ENCODE results near the gene PRSS8.
A peak's percentile ranks its signal among the peaks of the same experiment; 100 is the strongest.

The PRSS8 gene

DNA sequence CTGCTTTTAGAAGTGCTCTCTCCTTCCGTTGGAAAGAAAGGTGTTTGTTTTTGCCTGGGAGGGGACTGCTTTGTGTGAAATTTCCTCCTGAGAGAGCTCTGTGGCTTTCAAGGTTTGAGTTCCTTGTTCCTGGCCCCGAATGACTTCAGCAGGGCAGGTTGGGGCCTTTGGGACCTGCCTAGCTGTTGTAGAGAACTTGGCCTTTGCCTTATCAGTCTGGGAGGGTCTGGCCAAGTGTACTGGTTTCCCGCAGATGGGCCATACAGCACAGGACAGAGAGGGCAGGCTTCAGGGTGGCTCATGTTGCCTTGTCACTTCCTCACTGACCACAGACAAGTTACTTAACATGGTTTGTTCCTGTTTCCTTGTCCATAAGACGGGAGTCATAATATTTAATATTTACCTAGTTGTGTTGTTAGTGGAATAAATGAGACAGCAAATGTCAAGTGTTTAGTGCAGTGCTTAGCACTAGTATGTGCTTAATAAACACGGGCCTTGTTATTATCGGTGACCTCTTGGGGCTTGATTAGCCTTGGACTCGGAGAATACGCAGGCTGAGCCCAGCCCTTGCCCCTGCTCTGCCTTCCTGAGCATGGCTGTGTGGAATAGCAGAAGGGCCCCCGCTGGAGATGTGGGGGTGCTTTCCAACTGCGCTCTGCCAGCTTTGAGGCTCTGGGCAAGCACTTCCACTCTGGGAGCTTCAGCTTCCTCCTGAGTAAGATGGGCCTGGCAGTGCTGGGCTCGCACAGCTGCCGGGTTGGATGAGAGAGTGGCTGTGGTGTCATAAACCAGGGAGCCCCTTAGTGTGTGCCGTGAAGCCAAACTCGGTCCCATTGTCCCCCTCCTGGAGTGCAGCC lies 6.6 kb downstream of the PRSS8 start:
- Histone ChIP-seq H4K20me1 (no peaks in the 10 kb centered on the region), H3K27ac (peak overlapping the region; percentile 94), H3K4me2 (peak overlapping the region; percentile 64), H3K4me3 (no peak overlapping the region), H3K4me1 (peaks cover 45% of the 10 kb centered on the region), H3K36me3 (peaks cover 80% of the 10 kb centered on the region), H3K27me3 (no peaks in the 10 kb centered on the region), H3K9me3 (no peaks in the 10 kb centered on the region), H3K9ac (peak overlapping the region; percentile 71)
- TF ChIP-seq Cebpa-rat (IDR thresholded peaks at IDR 0.05): no peak

DNA sequence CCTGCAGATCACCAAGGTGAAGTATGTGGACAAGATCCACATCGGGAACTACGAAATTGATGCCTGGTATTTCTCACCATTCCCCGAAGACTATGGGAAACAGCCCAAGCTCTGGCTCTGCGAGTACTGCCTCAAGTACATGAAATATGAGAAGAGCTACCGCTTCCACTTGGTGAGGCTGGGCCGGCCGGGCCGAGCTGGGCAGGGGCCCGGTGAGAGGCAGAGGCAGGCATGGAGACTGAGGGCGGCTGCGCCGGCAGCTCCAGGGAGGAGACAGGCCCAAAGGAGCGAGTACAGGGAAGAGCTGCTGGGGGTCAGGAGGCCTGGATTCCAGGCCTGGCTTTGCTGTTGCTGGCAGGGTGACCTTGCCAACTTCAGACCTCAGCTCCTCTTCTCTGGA lies 8.3 kb downstream of the PRSS8 start:
- H3K4me1 ChIP-seq: peaks cover 37% of the 10 kb centered on the region
- peak overlapping the region; percentile 64 for H3K4me2 ChIP-seq
- H3K27me3 ChIP-seq: no peaks in the 10 kb centered on the region
- H3K27ac ChIP-seq: peak overlapping the region; percentile 94
- no peak for TF ChIP-seq Cebpa-rat (IDR thresholded peaks at IDR 0.05)
- no peaks in the 10 kb centered on the region for H4K20me1 ChIP-seq
- H3K9me3 ChIP-seq: no peaks in the 10 kb centered on the region
- no peak overlapping the region for H3K4me3 ChIP-seq
- peak overlapping the region; percentile 71 for H3K9ac ChIP-seq
- peaks cover 85% of the 10 kb centered on the region for H3K36me3 ChIP-seq

DNA sequence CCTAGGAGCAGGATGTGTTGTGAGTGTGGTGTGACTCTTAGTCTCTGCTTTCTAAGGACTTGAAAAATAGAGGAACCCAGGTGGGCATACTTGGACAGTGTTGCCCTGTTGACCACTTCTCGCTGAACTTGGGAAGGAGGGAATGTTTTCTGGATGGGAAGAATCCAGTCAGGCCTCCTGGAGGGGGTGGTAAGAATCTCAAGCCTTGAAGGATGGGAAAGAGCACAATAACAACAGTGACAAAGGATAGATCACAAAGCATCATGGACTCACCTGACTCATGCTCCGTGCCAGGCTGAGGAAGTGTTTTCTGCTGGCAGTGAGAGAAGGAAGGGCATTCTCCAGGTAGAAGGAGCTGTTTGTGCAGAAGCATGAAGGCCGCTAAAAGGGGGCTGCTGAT lies 9.7 kb downstream of the PRSS8 start:
- peaks cover 37% of the 10 kb centered on the region for H3K4me1 ChIP-seq
- no peak overlapping the region for H3K4me2 ChIP-seq
- H4K20me1 ChIP-seq: no peaks in the 10 kb centered on the region
- no peak overlapping the region for H3K4me3 ChIP-seq
- H3K27me3 ChIP-seq: no peaks in the 10 kb centered on the region
- no peak for TF ChIP-seq Cebpa-rat (IDR thresholded peaks at IDR 0.05)
- peak overlapping the region; percentile 13; the same call in 1 of the 2 replicates for H3K9ac ChIP-seq
- H3K9me3 ChIP-seq: no peaks in the 10 kb centered on the region
- peaks cover 85% of the 10 kb centered on the region for H3K36me3 ChIP-seq
- peak overlapping the region; percentile 10; the same call in 1 of the 2 replicates for H3K27ac ChIP-seq

DNA sequence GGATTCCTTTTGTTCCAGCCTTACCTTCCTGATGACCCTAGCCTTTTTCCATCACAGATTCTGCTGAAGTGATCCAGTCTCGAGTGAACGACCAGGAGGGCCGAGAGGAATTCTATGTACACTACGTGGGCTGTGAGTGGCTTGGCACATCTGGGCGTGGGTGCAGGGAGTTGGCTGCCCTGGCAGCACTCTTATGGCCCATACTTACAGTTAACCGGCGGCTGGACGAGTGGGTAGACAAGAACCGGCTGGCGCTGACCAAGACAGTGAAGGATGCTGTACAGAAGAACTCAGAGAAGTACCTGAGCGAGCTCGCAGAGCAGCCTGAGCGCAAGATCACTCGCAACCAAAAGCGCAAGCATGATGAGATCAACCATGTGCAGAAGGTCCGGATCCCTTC lies 15.4 kb downstream of the PRSS8 start:
- H3K9ac ChIP-seq: no peak overlapping the region

DNA sequence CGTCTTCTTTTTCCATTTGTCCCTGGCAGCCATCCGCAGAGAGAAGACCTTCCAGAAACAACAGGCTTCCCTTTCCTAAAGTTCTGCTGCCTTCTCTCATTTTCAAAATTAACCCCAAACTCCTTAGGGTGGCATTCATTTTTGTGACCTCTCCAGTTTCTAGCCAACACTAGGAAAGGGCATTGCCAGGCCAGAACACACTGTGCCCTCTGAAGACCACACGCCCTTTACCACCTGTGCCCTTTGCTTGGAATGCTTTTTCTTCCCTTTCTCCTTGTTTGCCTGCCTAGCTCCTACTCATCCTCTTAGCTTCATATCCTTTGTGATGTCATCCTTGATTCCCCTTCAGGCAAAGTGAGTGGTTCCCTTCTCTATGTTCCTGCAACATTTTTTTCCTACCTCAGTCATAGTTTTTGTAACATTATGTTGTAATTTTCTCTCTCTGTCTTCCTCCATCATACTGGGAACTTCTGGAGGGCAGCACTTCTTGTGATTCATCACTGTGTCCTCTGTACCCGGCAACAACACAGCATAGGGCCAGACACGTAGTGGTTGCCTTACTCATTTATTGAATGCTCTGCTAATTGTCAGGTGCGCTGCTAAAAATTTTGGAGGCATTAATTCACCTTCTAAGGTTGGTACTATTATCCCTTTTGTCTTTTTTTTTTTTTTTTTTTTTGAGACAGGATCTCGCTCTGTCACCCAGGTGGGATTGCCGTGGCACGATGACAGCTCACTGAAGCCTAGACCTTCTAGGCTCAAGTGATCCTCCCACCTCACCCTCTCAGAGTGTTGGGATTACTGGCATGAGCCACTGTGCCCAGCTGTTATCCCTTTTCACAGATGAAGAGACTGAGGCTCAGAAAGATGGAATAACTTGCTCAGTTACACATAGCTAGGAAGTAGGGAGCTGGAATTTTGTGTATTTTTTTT lies 17.0 kb downstream of the PRSS8 start:
- no peak for TF ChIP-seq Cebpa-rat (IDR thresholded peaks at IDR 0.05)
- Histone ChIP-seq H3K4me2 (peak overlapping the region; percentile 99), H4K20me1 (peaks cover 20% of the 10 kb centered on the region), H3K9me3 (no peaks in the 10 kb centered on the region), H3K9ac (peak overlapping the region; percentile 81), H3K4me3 (peak overlapping the region; percentile 75), H3K36me3 (peaks cover 50% of the 10 kb centered on the region), H3K27ac (peak overlapping the region; percentile 67), H3K4me1 (peaks cover 34% of the 10 kb centered on the region), H3K27me3 (no peaks in the 10 kb centered on the region)

More for the DNA sequence above, 15.4 kb downstream of the PRSS8 start:
- H3K4me3 ChIP-seq: no peak overlapping the region
- H3K4me2 ChIP-seq: no peak overlapping the region
- no peaks in the 10 kb centered on the region for H3K27me3 ChIP-seq
- peaks cover 21% of the 10 kb centered on the region for H3K4me1 ChIP-seq
- H3K9me3 ChIP-seq: no peaks in the 10 kb centered on the region
- peaks cover 66% of the 10 kb centered on the region for H3K36me3 ChIP-seq
- H3K27ac ChIP-seq: no peak overlapping the region
- no peak for TF ChIP-seq Cebpa-rat (IDR thresholded peaks at IDR 0.05)
- H4K20me1 ChIP-seq: peaks cover 20% of the 10 kb centered on the region

DNA sequence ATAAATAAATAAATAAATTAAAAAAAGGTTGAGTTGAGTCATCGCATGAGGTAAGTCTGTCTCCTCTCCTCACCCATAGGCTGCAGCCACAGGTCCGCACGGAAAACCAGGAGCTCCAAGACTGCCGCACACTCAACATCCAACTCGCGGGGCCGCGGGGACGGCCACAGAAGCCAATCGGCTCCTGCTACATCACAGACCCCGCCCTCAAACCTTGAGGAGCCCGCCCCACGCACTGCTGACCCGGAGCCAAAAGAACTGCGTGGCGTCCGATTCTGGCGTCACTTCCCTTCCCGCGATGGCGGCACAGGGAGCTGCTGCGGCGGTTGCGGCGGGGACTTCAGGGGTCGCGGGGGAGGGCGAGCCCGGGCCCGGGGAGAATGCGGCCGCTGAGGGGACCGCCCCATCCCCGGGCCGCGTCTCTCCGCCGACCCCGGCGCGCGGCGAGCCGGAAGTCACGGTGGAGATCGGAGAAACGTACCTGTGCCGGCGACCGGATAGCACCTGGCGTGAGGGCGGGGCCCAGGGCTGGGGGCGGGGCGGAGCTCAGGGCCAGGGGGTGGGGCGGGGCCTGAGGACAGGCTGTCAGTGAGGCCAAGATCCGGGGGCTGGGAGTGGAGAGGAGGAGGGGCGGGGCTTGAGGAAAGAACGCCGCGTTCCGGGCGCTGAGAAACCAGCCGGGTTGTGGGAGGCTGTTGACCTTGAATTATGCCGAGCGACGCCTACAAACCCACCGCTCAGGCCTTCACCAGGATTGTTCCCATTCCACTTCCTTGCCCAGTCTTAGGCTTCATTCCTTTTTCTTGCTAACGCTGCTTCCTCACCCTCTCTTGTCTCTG lies 17.9 kb downstream of the PRSS8 start, which contains the start of gene KAT8:
Gene KAT8 (plus strand): TSS at position 281 of the 839 bp plus-strand sequence. CDS start 18 bp downstream, at position 299.
- TF ChIP-seq Cebpa-rat (IDR thresholded peaks at IDR 0.05): no peak
- Histone ChIP-seq H3K36me3 (peaks cover 48% of the 10 kb centered on the region), H3K27ac (peak within 1 kb of the TSS; percentile 88), H3K4me1 (peaks cover 43% of the 10 kb centered on the region), H3K9ac (peak within 1 kb of the TSS; percentile 81), H3K4me2 (peak within 1 kb of the TSS; percentile 99), H3K4me3 (peak within 1 kb of the TSS; percentile 75), H3K27me3 (no peaks in the 10 kb centered on the region), H4K20me1 (peaks cover 20% of the 10 kb centered on the region), H3K9me3 (no peaks in the 10 kb centered on the region)

DNA sequence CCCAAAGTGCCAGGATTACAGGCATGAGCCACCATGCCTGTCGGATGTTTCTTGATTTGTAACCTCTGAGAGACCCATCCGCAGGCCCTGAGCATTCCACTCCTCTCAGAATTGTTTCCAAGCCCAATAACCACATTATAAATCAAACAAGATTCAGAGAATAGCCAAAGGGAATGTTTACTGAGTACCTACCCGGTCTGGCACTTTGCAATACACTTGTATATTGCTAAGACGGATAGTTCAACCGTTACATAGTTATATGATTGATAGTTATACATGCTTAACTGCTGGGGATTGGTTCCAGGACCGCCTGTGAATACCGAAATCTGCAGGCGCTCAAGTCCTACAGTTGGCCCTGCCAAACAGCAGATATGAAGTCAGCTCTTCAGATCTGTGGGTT lies 21.1 kb downstream of the PRSS8 start:
- no peak overlapping the region for H3K27ac ChIP-seq
- H3K27me3 ChIP-seq: no peaks in the 10 kb centered on the region
- TF ChIP-seq Cebpa-rat (IDR thresholded peaks at IDR 0.05): no peak
- H3K4me2 ChIP-seq: 0 out of 2 replicates have a peak overlapping the region, but pooled peaks have one; percentile 70
- peaks cover 56% of the 10 kb centered on the region for H3K4me1 ChIP-seq
- H3K4me3 ChIP-seq: no peak overlapping the region
- H3K9me3 ChIP-seq: no peaks in the 10 kb centered on the region
- H4K20me1 ChIP-seq: peaks cover 16% of the 10 kb centered on the region
- H3K9ac ChIP-seq: no peak overlapping the region
- H3K36me3 ChIP-seq: peaks cover 48% of the 10 kb centered on the region

DNA sequence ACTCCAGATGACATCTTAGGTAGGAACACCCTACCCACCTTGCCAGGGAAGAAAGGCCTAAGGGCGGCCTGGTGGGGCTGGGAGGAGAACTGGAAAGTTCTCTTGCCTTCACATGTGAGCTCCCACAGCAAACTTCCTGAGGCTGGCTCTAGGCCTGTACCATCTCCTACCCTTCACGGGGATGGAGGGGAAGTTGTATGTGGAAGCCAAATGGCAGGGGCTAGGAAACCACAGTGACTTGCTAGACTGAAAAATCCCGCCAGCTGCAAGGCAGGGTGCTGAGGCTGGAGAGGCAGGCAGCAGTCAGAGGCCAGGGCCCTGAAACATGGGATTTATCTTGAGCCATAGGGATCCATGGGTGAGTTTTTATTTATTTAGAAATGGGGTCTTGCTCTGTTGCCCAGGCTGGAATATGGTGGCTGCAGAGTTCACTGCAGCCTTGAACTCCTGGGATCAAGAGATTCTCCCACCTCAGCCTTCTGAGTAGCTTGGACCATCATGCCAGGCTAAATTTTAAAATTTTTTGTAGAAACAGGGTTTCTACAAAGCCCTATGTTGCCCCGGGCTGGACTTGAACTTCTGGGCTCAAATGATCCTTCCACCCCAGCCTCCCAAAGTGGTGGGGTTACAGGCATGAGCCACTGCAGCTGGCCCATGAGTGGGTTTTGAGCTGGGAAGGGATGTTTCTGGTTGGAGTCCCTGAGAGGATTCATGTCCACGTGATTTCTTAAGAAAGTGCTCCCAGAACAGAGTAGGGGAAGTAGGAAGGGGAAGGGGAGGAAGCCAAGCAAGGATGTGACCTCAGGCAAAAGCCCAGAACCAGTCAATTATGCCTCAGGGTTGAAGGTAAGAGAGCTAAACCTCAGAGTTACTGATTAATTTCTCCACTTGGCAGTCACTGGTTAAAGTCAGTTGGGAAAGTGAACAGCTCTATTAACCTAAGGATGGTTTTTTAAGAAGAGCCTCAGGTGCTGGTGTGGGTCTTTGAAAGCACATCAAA lies 22.1 kb downstream of the PRSS8 start:
- Histone ChIP-seq H3K27ac (peak overlapping the region; percentile 77), H3K27me3 (no peaks in the 10 kb centered on the region), H3K4me3 (0 out of 2 replicates have a peak overlapping the region, but pooled peaks have one; percentile 36), H3K9me3 (no peaks in the 10 kb centered on the region), H3K9ac (peak overlapping the region; percentile 51), H3K4me2 (peak overlapping the region; percentile 70), H4K20me1 (peaks cover 6% of the 10 kb centered on the region), H3K4me1 (peaks cover 58% of the 10 kb centered on the region), H3K36me3 (peaks cover 43% of the 10 kb centered on the region)
- no peak for TF ChIP-seq Cebpa-rat (IDR thresholded peaks at IDR 0.05)

All from BLaER1 (cell line).